Smooth muscle cell (in vitro differentiated cells): ENCODE results near the gene OGFRL1. TPM values are rescaled to one million over a fixed set of nuclear protein-coding genes. Genes with fewer than 3 reads are reported as not detected.
A peak's percentile ranks its signal among the peaks of the same experiment; 100 is the strongest.

Source experiments
- DNase-seq: peaks from one replicate; lab custom pipeline; 2025; ENCODE audit not compliant: unreplicated experiment; lab: John Stamatoyannopoulos, UW
- H2AFZ ChIP-seq: fragments of 200-600 bp; sonication (generic); 2 replicates; pipeline ENCODE4 v1.6.0; 2016; ENCODE audit warnings: antibody characterized with exemption, low read depth, mild to moderate bottlenecking
- H3F3A ChIP-seq: fragments of 200-600 bp; sonication (generic); 2 replicates; pipeline ENCODE4 v1.6.0; 2017; ENCODE audit warnings: antibody characterized with exemption, low read depth
- H3K27ac ChIP-seq: fragments of 200-600 bp; sonication (generic); 2 replicates; pipeline ENCODE4 v1.5.1; 2016; ENCODE audit warnings: low read depth, mild to moderate bottlenecking
- H3K27me3 ChIP-seq: fragments of 200-600 bp; sonication (generic); 2 replicates; pipeline ENCODE4 v1.6.1; 2016; ENCODE audit warnings: low read depth, mild to moderate bottlenecking
- H3K36me3 ChIP-seq: fragments of 200-600 bp; sonication (generic); 2 replicates; pipeline ENCODE4 v1.5.1; 2016; ENCODE audit warnings: low read depth
- H3K4me1 ChIP-seq: fragments of 200-600 bp; sonication (generic); 2 replicates; pipeline ENCODE4 v1.5.1; 2016; ENCODE audit warnings: low read depth
- H3K4me2 ChIP-seq: fragments of 200-600 bp; sonication (generic); 2 replicates; pipeline ENCODE4 v1.6.0; 2016; ENCODE audit warnings: mild to moderate bottlenecking
- H3K4me3 ChIP-seq: fragments of 200-600 bp; sonication (generic); 2 replicates; pipeline ENCODE4 v1.5.1; 2016; ENCODE audit warnings: mild to moderate bottlenecking
- H3K79me2 ChIP-seq: fragments of 200-600 bp; sonication (generic); 2 replicates; pipeline ENCODE4 v1.6.0; 2016; ENCODE audit warnings: low read depth, mild to moderate bottlenecking
- H3K9ac ChIP-seq: fragments of 200-600 bp; sonication (generic); 2 replicates; pipeline ENCODE4 v1.6.0; 2016; ENCODE audit warnings: low read depth
- H3K9me3 ChIP-seq: fragments of 200-600 bp; sonication (generic); replicated peaks from 2 replicates; pipeline ENCODE4 v1.5.1; 2016; ENCODE audit warnings: low read depth
- H4K20me1 ChIP-seq: fragments of 200-600 bp; sonication (generic); 2 replicates; pipeline ENCODE4 v1.6.0; 2016; ENCODE audit warnings: low read depth
- WGBS: methylation state at CpG from one replicate; pipeline ENCODE4 v1.1.7; 2016; ENCODE audit warnings: low lambda C conversion rate; 5-methylcytosine and 5-hydroxymethylcytosine counted together
- polyA plus RNA-seq: library from polyadenylated mRNA; unstranded; fragments of >200 nt; fragmentation: Nextera tagmentation; extraction: Ambion mirVana; gene quantifications from 2 replicates; pipeline ENCODE4 v1.2.1, GENCODE V29; 2016
- total RNA-seq: library from RNA; depleted of rRNA; stranded (reverse); fragments of >200 nt; gene quantifications from 2 replicates; pipeline ENCODE4 v1.2.3, GENCODE V29; 2014
- TF ChIP-seq, protein P1 (sequence below): fragments of 200-600 bp; sonication (generic); IDR thresholded peaks from 2 replicates; pipeline ENCODE4 v1.5.1; 2017; ENCODE audit warnings: borderline replicate concordance, mild to moderate bottlenecking, antibody characterized with exemption; ENCODE audit not compliant: insufficient read depth, poor library complexity, severe bottlenecking

Gene OGFRL1
- total and polyA plus RNA-seq, 2 experiments from 2014 or later = 20.7 to 56.4 TPM

GRCh38 chr6:71252410-71252809, 36.2 kb upstream of the OGFRL1 start:
- Histone ChIP-seq H3K79me2 (no peaks in the 10 kb centered on the region), H3K9me3 (no peaks in the 10 kb centered on the region), H3K9ac (no peak overlapping the region), H3K4me1 (no peaks in the 10 kb centered on the region), H3F3A (no peaks in the 10 kb centered on the region), H4K20me1 (no peaks in the 10 kb centered on the region), H2AFZ (peak overlapping the region; percentile 23), H3K4me3 (no peak overlapping the region), H3K27me3 (no peaks in the 10 kb centered on the region), H3K4me2 (no peak overlapping the region), H3K27ac (no peak overlapping the region), H3K36me3 (no peaks in the 10 kb centered on the region)
- no peak for DNase-seq
- TF ChIP-seq, protein P1, sequence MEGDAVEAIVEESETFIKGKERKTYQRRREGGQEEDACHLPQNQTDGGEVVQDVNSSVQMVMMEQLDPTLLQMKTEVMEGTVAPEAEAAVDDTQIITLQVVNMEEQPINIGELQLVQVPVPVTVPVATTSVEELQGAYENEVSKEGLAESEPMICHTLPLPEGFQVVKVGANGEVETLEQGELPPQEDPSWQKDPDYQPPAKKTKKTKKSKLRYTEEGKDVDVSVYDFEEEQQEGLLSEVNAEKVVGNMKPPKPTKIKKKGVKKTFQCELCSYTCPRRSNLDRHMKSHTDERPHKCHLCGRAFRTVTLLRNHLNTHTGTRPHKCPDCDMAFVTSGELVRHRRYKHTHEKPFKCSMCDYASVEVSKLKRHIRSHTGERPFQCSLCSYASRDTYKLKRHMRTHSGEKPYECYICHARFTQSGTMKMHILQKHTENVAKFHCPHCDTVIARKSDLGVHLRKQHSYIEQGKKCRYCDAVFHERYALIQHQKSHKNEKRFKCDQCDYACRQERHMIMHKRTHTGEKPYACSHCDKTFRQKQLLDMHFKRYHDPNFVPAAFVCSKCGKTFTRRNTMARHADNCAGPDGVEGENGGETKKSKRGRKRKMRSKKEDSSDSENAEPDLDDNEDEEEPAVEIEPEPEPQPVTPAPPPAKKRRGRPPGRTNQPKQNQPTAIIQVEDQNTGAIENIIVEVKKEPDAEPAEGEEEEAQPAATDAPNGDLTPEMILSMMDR = no peak

DNA sequence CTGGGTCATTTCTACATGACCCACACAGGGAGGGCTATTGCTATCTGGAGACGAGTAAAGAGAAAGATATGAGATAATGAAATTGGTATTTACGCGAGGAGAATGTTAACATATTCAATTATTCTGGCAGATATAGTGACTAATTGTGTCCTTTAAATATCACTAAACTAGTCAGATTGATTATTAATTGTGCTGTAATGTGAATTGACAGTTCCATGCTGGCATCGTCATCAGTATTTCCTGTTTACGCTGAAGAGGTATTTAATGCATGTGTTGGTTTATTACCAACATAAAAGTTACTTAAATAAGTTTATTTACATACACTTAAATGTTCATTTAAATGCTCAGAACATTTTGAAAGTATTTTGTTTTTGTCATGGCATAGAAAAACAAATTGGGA, 35.7 kb upstream of the OGFRL1 start:
- peak overlapping the region; percentile 8 for H2AFZ ChIP-seq
- H3K79me2 ChIP-seq = no peaks in the 10 kb centered on the region
- no peaks in the 10 kb centered on the region for H3K9me3 ChIP-seq
- no peaks in the 10 kb centered on the region for H3K36me3 ChIP-seq
- 68% methylated on average over 5 of the region's 5 CpGs for WGBS
- TF ChIP-seq, protein P1 = no peak
- H3K27me3 ChIP-seq = no peaks in the 10 kb centered on the region
- H3F3A ChIP-seq = no peaks in the 10 kb centered on the region
- no peaks in the 10 kb centered on the region for H4K20me1 ChIP-seq
- DNase-seq = no peak
- H3K4me3 ChIP-seq = no peak overlapping the region
- H3K9ac ChIP-seq = no peak overlapping the region
- no peak overlapping the region for H3K4me2 ChIP-seq
- no peak overlapping the region for H3K27ac ChIP-seq
- no peaks in the 10 kb centered on the region for H3K4me1 ChIP-seq

DNA sequence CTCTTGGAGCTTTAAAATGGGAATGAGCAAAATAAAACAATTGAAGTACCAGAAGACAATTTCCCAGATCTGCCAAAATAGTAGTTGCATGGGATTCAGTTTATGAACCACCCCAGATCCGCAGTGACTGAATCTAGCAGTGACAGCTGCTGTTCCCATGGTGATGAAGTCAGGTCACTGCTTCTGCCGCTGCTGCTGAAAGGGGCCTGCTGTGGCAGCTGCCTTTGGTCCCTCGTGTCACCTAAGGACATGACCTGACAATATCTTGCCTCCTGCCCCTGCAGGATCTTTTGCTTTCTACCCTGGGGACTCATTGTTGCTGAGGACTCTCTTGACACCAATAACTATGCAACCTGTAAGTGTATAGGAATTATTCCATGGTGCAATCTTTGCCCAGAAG, 34.3 kb upstream of the OGFRL1 start:
- Histone ChIP-seq H2AFZ (no peak overlapping the region), H3K4me1 (no peaks in the 10 kb centered on the region), H3K36me3 (no peaks in the 10 kb centered on the region), H3K27ac (no peak overlapping the region), H3K4me3 (no peak overlapping the region), H3K9ac (no peak overlapping the region), H3K4me2 (no peak overlapping the region), H4K20me1 (no peaks in the 10 kb centered on the region), H3F3A (no peaks in the 10 kb centered on the region), H3K9me3 (no peaks in the 10 kb centered on the region), H3K79me2 (no peaks in the 10 kb centered on the region), H3K27me3 (no peaks in the 10 kb centered on the region)
- no peak for DNase-seq
- TF ChIP-seq, protein P1 = no peak
- 46% methylated on average over 3 of the region's 3 CpGs for WGBS

- DNase-seq = no peak
- Histone ChIP-seq H4K20me1 (no peaks in the 10 kb centered on the region), H3K4me3 (no peak overlapping the region), H3F3A (no peaks in the 10 kb centered on the region), H3K79me2 (no peaks in the 10 kb centered on the region), H3K4me2 (no peak overlapping the region), H3K27ac (no peak overlapping the region), H3K9me3 (no peaks in the 10 kb centered on the region), H3K36me3 (no peaks in the 10 kb centered on the region), H3K4me1 (no peaks in the 10 kb centered on the region), H3K27me3 (no peaks in the 10 kb centered on the region), H2AFZ (no peak overlapping the region), H3K9ac (no peak overlapping the region)
- TF ChIP-seq, protein P1 = no peak
- 90% methylated on average over 7 of the region's 7 CpGs for WGBS
Observed at GRCh38 chr6:71258078-71258866, 30.3 kb upstream of the OGFRL1 start.
